Prostate gland (tissue), 2 donors: ENCODE results near the gene SIM2. TPM values are rescaled to one million over a fixed set of nuclear protein-coding genes. Genes with fewer than 3 reads are reported as not detected.

Experiments used
- DNase-seq: peaks from one replicate; pipeline ENCODE4 v3.0.0-alpha.2; 2019; ENCODE audit warnings: low spot score
- H3K27ac ChIP-seq, 2 donors: fragments of 200-600 bp; sonication (generic); 2 replicates each; pipeline ENCODE4 v1.5.1; 2017 to 2019
- H3K27me3 ChIP-seq: fragments of 200-600 bp; sonication (generic); replicated peaks from 2 replicates; pipeline ENCODE4 v1.5.1; 2019; ENCODE audit not compliant: insufficient read depth
- H3K36me3 ChIP-seq, 2 donors: fragments of 200-600 bp; sonication (generic); 1 replicate in 1 of 2; 2 replicates in 1 of 2; pipeline versions ENCODE4 v1.5.1 to v1.8.1; 2017 to 2019
- H3K4me1 ChIP-seq: fragments of 200-600 bp; sonication (generic); replicated peaks from 2 replicates; pipeline ENCODE4 v1.5.1; 2019
- H3K4me3 ChIP-seq, 2 donors: fragments of 200-600 bp; sonication (generic); 2 replicates each; pipeline ENCODE4 v1.5.1; 2017 to 2019
- H3K9me3 ChIP-seq: fragments of 200-600 bp; sonication (generic); 2 replicates; pipeline ENCODE4 v1.5.1; 2017
- CTCF ChIP-seq, 4 experiments: fragments of 200-600 bp in 2 of 4; fragments of 450-650 bp in 2 of 4; sonication (generic) in 2 of 4; IDR thresholded peaks; 1 replicate in 3 of 4; 2 replicates in 1 of 4; pipeline ENCODE4 v1.5.1; 2016 to 2019; ENCODE audit warnings: antibody characterized with exemption in 4 of 4, mild to moderate bottlenecking in 2 of 4, moderate library complexity in 2 of 4
- POLR2A ChIP-seq: fragments of 450-650 bp; IDR thresholded peaks from one replicate; pipeline ENCODE4 v1.6.1; 2016; ENCODE audit warnings: antibody characterized with exemption, mild to moderate bottlenecking
- POLR2AphosphoS5 ChIP-seq: sonication (generic); formaldehyde crosslinking; IDR thresholded peaks from one replicate; pipeline ENCODE4 v1.6.1; 2017; ENCODE audit warnings: antibody characterized with exemption
- WGBS: methylation state at CpG from one replicate; pipeline ENCODE4 v1.1.5; 2018; 5-methylcytosine and 5-hydroxymethylcytosine counted together
- intact Hi-C: fragments of 100-400 bp; cut with DNase I; formaldehyde crosslinking; loops from one replicate; pipeline ENCODE4 v1.14.2; 2022
- total RNA-seq, 2 donors: library from RNA; depleted of rRNA; stranded (reverse); fragments of >200 nt; gene quantifications; one replicate each; pipeline ENCODE4 v1.1.0, GENCODE V29; 2016

The SIM2 gene
- total RNA-seq, 2 donors from 2014 or later: 1.0 to 16.3 TPM

- Histone ChIP-seq H3K27ac (no peak overlapping the region), H3K27me3 (peaks cover 12% of the 10 kb centered on the region), H3K36me3 (no peaks in the 10 kb centered on the region), H3K4me3 (no peak overlapping the region), H3K4me1 (peaks cover 10% of the 10 kb centered on the region), H3K9me3 (no peaks in the 10 kb centered on the region)
- WGBS: 40% methylated on average over 3 of the region's 3 CpGs
- no peak for DNase-seq
- no peak for TF ChIP-seq POLR2A
- no peak for TF ChIP-seq CTCF (IDR thresholded peaks at IDR 0.05)
- TF ChIP-seq POLR2AphosphoS5: no peak
- intact Hi-C loops: no loop called here
These were observed 4.2 kb downstream of the SIM2 start for GRCh38 chr21:36703123-36703522.

GRCh38 chr21:36703626-36704280, 4.8 kb downstream of the SIM2 start:
- no peaks in the 10 kb centered on the region for H3K36me3 ChIP-seq
- H3K4me1 ChIP-seq: peaks cover 5% of the 10 kb centered on the region
- no peak for DNase-seq
- H3K27me3 ChIP-seq: peaks cover 12% of the 10 kb centered on the region
- intact Hi-C loops: no loop called here
- H3K27ac ChIP-seq: no peak overlapping the region
- no peaks in the 10 kb centered on the region for H3K9me3 ChIP-seq
- WGBS: 42% methylated on average over 12 of the region's 15 CpGs
- no peak overlapping the region for H3K4me3 ChIP-seq
- TF ChIP-seq CTCF (IDR thresholded peaks at IDR 0.05): no peak
- no peak for TF ChIP-seq POLR2AphosphoS5
- no peak for TF ChIP-seq POLR2A

GRCh38 chr21:36704281-36704957, 5.5 kb downstream of the SIM2 start:
- WGBS: 11% methylated on average over 39 of the region's 49 CpGs
- Histone ChIP-seq H3K36me3 (no peaks in the 10 kb centered on the region), H3K4me1 (peaks cover under 1% of the 10 kb centered on the region), H3K27ac (no peak overlapping the region), H3K27me3 (peaks cover 10% of the 10 kb centered on the region), H3K4me3 (no peak overlapping the region), H3K9me3 (no peaks in the 10 kb centered on the region)
- intact Hi-C loops: no loop called here
- TF ChIP-seq CTCF (IDR thresholded peaks at IDR 0.05): no peak
- no peak for TF ChIP-seq POLR2A
- no peak for TF ChIP-seq POLR2AphosphoS5
- no peak for DNase-seq

GRCh38 chr21:36704958-36705678, 6.2 kb downstream of the SIM2 start:
- Histone ChIP-seq H3K4me3 (no peak overlapping the region), H3K4me1 (no peaks in the 10 kb centered on the region), H3K36me3 (no peaks in the 10 kb centered on the region), H3K9me3 (no peaks in the 10 kb centered on the region), H3K27ac (no peak overlapping the region), H3K27me3 (peaks cover 10% of the 10 kb centered on the region)
- 6% methylated on average over 35 of the region's 39 CpGs for WGBS
- TF ChIP-seq POLR2A (no peak), CTCF (IDR thresholded peaks at IDR 0.05) (no peak), POLR2AphosphoS5 (no peak)
- no peak for DNase-seq
- intact Hi-C loops: no loop called here
